Activated T-cell treated with anti-CD3 and anti-CD28 coated beads, Interleukin-2, amount 50 U/mL, for 72 hours (primary cell): ENCODE results near the gene CTNNA1. TPM values are rescaled to one million over a fixed set of nuclear protein-coding genes. Genes with fewer than 3 reads are reported as not detected.

Source experiments
- ATAC-seq, 2 donors: fragments of 150-1000 bp; cut with Tn5 transposase; replicated peaks in 1 of 2; 2 replicates each; pipeline ENCODE4 v1.10.0; 2021; ENCODE audit warnings: moderate library complexity in 2 of 2, mild to moderate bottlenecking in 1 of 2
- DNase-seq, 2 donors: peaks; one replicate each; pipeline ENCODE4 v3.0.0; 2021 to 2022; ENCODE audit warnings: mixed read lengths in 1 of 2
- H3K27ac Mint-ChIP-seq: one replicate; pipeline ENCODE4 v1.8.0; 2022; ENCODE audit warnings: mild to moderate bottlenecking, moderate library complexity, mixed read lengths
- H3K27me3 Mint-ChIP-seq: one replicate; pipeline ENCODE4 v1.8.0; 2022; ENCODE audit warnings: low read depth, mixed read lengths
- H3K36me3 Mint-ChIP-seq, 2 donors: one replicate each; pipeline ENCODE4 v1.8.0; 2022; ENCODE audit warnings: mixed read lengths in 2 of 2, mild to moderate bottlenecking in 1 of 2; ENCODE audit not compliant: insufficient read depth in 2 of 2
- H3K4me1 Mint-ChIP-seq: one replicate; pipeline ENCODE4 v1.8.0; 2022; ENCODE audit warnings: low read depth, mixed read lengths
- H3K4me3 Mint-ChIP-seq, 2 donors: one replicate each; pipeline ENCODE4 v1.8.0; 2022; ENCODE audit warnings: mild to moderate bottlenecking in 2 of 2, mixed read lengths in 2 of 2, moderate library complexity in 2 of 2
- H3K9me3 Mint-ChIP-seq, 2 donors: one replicate each; pipeline ENCODE4 v1.8.0; 2022; ENCODE audit warnings: mixed read lengths in 2 of 2
- total RNA-seq, 2 donors: library from RNA; stranded (reverse); gene quantifications; one replicate each; pipeline ENCODE4 v1.2.3, GENCODE V29; 2022

CTNNA1 gene
- total RNA-seq, 2 donors from 2014 or later = 62.3 to 73.0 TPM

DNA sequence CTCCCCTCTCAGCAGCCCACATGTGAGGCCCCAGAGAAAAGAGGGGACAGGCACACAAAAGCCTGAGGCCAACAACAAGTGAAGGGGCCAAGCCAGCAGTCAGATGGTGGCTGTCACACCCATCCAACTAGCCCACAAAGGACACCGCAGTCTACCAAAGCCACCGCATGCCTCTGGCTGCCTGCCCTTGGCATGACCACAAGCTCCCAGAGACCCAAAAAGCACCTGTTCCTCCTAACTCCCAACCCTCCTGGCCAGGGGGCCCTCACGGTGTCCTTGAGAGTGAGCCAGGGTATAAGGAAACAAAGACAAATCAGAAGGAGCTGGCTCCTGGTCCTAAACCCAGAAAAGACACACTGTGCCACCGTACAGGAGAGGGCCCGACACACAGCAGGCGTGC, 199.7 kb downstream of the CTNNA1 start:
- Mint-ChIP-seq H3K4me1 (peaks cover 15% of the 10 kb centered on the region), H3K36me3 (no peaks in the 10 kb centered on the region), H3K27me3 (no peaks in the 10 kb centered on the region), H3K4me3 (no peak overlapping the region), H3K9me3 (no peaks in the 10 kb centered on the region), H3K27ac (no peak overlapping the region)
- DNase-seq (no peak), ATAC-seq (peak in 1 of 2 donors; percentile 14)

- Mint-ChIP-seq H3K27me3 (no peaks in the 10 kb centered on the region), H3K9me3 (no peaks in the 10 kb centered on the region), H3K27ac (no peak overlapping the region), H3K4me1 (peaks cover 15% of the 10 kb centered on the region), H3K4me3 (no peak overlapping the region), H3K36me3 (no peaks in the 10 kb centered on the region)
- DNase-seq (no peak), ATAC-seq (peak; percentile 36 to 49)
These were observed 200.4 kb downstream of the CTNNA1 start for GRCh38 chr5:138953387-138954256.

- Mint-ChIP-seq H3K36me3 (no peaks in the 10 kb centered on the region), H3K27me3 (no peaks in the 10 kb centered on the region), H3K4me3 (no peak overlapping the region), H3K27ac (no peak overlapping the region), H3K4me1 (peaks cover 15% of the 10 kb centered on the region), H3K9me3 (no peaks in the 10 kb centered on the region)
- DNase-seq (no peak), ATAC-seq (no peak)
These were observed 201.2 kb downstream of the CTNNA1 start for GRCh38 chr5:138954257-138955012.

DNA sequence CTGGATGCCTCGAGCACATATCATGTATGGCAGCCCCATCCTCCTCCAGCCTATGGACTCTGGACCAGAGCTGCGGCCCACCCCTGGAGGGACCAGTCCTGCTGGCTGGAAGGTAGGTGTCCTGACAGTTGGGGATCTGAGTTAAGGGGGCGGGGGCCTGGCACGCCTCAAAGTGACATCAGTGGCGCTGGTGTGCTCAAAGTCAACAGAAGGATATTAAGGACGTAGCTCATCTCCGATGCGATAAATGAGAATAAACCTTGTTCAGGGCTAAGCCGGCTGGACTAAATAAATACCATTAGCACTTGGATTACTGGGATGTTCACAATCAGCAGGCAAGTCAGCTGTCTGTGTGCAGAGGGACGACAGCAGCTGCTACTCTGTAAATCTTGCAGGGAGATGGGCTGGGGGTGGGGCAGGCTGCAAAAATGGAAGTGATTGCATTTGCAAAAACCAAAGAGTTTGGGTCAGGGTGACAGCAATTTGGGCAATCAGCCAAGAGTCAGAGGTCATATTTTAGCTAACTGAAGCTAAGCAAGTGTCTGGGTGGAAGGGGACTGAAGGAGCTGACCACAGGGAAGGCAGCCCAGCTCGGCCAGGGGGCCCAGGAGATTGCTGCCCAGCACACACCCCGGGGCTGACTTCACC, 201.9 kb downstream of the CTNNA1 start:
- Mint-ChIP-seq H3K27ac (no peak overlapping the region), H3K9me3 (no peaks in the 10 kb centered on the region), H3K36me3 (no peaks in the 10 kb centered on the region), H3K4me3 (no peak overlapping the region), H3K27me3 (no peaks in the 10 kb centered on the region), H3K4me1 (peaks cover 15% of the 10 kb centered on the region)
- DNase-seq (no peak), ATAC-seq (no peak)

DNA sequence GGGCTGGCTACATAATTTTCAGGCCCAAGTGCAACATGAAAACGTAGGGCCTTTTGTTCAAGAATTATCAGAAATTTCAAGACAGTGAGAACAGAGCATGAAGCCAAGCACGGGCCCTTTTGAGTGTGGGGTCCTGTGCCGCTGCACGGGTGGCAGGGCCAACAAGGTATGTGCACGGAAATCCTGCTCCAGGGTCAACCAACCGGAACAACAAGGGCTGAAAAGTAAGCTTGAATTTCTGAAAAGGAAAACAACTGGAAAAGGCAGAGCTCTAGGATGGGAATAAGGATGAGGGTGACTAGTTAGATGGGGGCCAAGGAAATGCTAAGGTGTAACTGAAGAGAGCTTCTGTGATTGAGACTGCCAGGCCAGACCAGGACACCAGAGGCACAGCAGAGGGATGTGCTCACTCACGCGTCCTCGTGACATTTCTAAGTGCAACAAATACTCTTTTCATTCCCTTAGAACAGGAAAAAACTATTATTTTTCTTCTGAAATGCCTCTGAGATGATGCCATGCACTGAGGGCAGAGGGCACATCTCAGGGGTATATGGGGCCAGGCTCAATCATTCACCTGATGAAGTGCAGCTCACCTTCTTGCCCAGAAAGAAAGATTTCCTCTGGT, 202.6 kb downstream of the CTNNA1 start:
- Mint-ChIP-seq H3K4me3 (no peak overlapping the region), H3K27ac (no peak overlapping the region), H3K4me1 (peaks cover 15% of the 10 kb centered on the region), H3K36me3 (no peaks in the 10 kb centered on the region), H3K9me3 (no peaks in the 10 kb centered on the region), H3K27me3 (no peaks in the 10 kb centered on the region)
- DNase-seq = no peak
- ATAC-seq = no peak

GRCh38 chr5:138956801-138957200, 203.6 kb downstream of the CTNNA1 start:
- Mint-ChIP-seq H3K27me3 (no peaks in the 10 kb centered on the region), H3K36me3 (no peaks in the 10 kb centered on the region), H3K4me1 (peaks cover 15% of the 10 kb centered on the region), H3K4me3 (no peak overlapping the region), H3K27ac (no peak overlapping the region), H3K9me3 (no peaks in the 10 kb centered on the region)
- ATAC-seq (no peak), DNase-seq (no peak)

DNA sequence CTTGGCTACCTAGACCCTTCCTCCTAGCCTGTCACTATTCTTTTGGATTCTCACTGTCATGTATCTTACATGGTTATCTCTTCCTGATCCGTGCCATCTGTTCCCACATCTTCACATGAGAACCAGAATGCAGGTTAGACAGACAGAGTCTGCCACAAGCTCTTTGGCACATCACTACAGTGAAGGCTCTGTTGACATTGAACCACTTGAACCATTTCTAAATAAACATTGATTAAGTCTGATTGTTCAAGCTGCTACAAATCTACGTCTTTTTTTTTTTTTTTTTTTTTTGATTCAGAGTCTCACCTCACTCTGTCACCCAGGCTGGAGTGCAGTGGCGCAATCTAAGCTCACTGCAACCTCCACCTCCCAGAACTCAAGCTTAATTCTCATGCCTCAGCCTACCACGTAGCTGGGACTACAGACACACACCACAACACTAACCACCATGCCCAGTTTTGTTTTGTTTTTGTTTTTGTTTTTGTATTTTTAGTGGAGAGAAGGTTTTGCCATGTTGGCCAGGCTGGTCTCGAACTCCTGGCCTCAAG, 207.0 kb downstream of the CTNNA1 start:
- DNase-seq = no peak
- no peak overlapping the region for H3K27ac Mint-ChIP-seq
- H3K9me3 Mint-ChIP-seq = no peaks in the 10 kb centered on the region
- H3K27me3 Mint-ChIP-seq = no peaks in the 10 kb centered on the region
- no peak for ATAC-seq
- H3K4me3 Mint-ChIP-seq = no peak overlapping the region
- H3K36me3 Mint-ChIP-seq = no peaks in the 10 kb centered on the region
- H3K4me1 Mint-ChIP-seq = no peaks in the 10 kb centered on the region

GRCh38 chr5:138961221-138961620, 208.0 kb downstream of the CTNNA1 start:
- Mint-ChIP-seq H3K27ac (no peak overlapping the region), H3K4me1 (no peaks in the 10 kb centered on the region), H3K4me3 (no peak overlapping the region), H3K36me3 (no peaks in the 10 kb centered on the region), H3K27me3 (no peaks in the 10 kb centered on the region), H3K9me3 (no peaks in the 10 kb centered on the region)
- no peak for ATAC-seq
- no peak for DNase-seq

DNA sequence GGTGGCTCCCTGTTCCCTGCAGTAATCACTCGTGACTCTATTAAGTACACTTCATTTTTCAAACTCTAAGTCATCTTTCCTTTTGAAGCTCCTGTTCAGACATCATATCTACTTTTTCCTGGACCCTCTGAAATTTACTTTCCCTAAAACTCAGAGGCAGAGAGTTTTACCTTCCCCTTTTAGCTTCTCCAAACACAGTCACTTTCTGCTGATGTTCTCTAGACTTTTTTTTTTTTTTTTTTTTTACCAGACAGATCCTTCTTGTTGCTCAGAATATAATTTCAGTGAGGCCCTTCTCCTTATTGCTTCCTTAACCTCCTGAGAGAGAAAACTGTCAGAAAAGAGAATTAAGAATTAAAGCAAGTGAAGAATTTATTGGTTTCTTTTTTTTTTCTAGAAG, 208.5 kb downstream of the CTNNA1 start:
- no peaks in the 10 kb centered on the region for H3K36me3 Mint-ChIP-seq
- no peaks in the 10 kb centered on the region for H3K4me1 Mint-ChIP-seq
- no peak overlapping the region for H3K27ac Mint-ChIP-seq
- H3K27me3 Mint-ChIP-seq = no peaks in the 10 kb centered on the region
- no peaks in the 10 kb centered on the region for H3K9me3 Mint-ChIP-seq
- ATAC-seq (no peak), DNase-seq (no peak)
- H3K4me3 Mint-ChIP-seq = no peak overlapping the region

GRCh38 chr5:138962614-138963370, 209.6 kb downstream of the CTNNA1 start:
- ATAC-seq (no peak), DNase-seq (no peak)
- Mint-ChIP-seq H3K4me3 (no peak overlapping the region), H3K27ac (no peak overlapping the region), H3K4me1 (no peaks in the 10 kb centered on the region), H3K27me3 (no peaks in the 10 kb centered on the region), H3K36me3 (no peaks in the 10 kb centered on the region), H3K9me3 (no peaks in the 10 kb centered on the region)

- Mint-ChIP-seq H3K4me3 (no peak overlapping the region), H3K9me3 (no peaks in the 10 kb centered on the region), H3K27ac (no peak overlapping the region), H3K27me3 (no peaks in the 10 kb centered on the region), H3K36me3 (no peaks in the 10 kb centered on the region), H3K4me1 (no peaks in the 10 kb centered on the region)
- no peak for ATAC-seq
- DNase-seq = no peak
These were observed 210.6 kb downstream of the CTNNA1 start for GRCh38 chr5:138963763-138964371.

DNA sequence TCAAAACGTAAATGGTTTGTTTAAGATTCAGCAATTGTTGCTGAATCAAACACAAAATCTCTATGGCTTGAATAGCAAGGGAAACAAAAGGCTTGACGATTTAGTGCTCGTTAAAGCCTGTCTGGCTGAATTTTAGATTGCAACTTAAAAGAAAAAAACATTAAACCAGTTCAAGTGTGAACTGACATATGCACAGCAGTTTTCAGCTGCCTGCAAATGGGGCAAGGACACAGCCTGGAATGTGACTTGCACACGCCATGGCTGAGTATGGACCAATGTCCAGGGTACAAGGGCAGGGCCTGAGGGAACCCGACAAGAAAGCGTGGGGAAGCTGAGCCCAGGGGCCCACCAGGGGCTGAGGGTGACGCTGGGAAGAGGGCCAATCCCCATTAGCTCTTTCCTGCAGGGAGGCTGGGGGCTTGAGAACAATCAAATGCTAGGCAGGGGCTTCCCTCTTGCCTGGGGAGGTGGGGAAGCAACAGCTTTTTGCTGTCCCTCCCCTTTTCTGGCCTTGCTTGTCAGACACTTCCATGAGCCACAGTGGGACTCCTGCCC, 211.5 kb downstream of the CTNNA1 start:
- Mint-ChIP-seq H3K36me3 (no peaks in the 10 kb centered on the region), H3K4me3 (no peak overlapping the region), H3K27ac (no peak overlapping the region), H3K4me1 (no peaks in the 10 kb centered on the region), H3K9me3 (no peaks in the 10 kb centered on the region), H3K27me3 (no peaks in the 10 kb centered on the region)
- DNase-seq = no peak
- no peak for ATAC-seq
